ENCODE results near the gene SCG2.

SCG2 gene, protein sequence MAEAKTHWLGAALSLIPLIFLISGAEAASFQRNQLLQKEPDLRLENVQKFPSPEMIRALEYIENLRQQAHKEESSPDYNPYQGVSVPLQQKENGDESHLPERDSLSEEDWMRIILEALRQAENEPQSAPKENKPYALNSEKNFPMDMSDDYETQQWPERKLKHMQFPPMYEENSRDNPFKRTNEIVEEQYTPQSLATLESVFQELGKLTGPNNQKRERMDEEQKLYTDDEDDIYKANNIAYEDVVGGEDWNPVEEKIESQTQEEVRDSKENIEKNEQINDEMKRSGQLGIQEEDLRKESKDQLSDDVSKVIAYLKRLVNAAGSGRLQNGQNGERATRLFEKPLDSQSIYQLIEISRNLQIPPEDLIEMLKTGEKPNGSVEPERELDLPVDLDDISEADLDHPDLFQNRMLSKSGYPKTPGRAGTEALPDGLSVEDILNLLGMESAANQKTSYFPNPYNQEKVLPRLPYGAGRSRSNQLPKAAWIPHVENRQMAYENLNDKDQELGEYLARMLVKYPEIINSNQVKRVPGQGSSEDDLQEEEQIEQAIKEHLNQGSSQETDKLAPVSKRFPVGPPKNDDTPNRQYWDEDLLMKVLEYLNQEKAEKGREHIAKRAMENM

DNA sequence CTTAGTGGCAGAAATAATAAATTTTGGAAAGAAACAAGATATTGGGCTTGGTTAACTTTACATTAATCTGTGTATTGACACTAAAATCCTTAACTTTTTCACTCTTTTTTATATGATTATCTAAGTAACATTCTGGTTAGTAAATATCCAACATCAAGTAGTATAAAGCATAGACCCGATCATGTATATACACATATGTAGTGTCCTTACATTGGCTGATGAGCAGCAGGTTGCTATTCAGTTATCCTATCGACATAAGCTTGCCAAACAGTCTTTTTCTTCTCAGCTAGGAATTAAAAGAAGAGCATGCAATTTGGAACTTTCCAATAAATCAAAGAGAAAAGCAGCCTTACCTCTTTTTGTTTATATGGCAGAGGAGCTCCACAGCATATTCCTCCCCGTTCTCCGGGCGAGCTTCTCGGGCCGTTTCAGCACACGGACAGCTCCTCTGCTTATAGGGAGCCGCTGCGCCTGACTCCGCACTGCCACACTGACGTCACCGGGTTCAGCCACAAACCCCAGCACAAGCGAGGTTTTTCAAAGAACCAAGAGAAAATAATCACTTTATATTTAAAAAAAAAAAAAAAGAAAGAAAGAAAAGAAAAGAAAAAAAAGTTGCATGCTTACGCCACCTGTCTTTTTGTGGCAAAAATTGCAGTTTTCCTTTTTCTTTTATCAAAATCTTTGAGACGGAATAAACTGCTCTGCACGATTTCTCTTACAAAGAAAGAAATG, at the start of gene SCG2:
Gene SCG2 (minus strand): TSS at position 430 of the 735 bp plus-strand sequence. CDS start 3,079 bp downstream, outside the sequence.
- peak; percentile 59 to 92 (median 79) for DNase-seq

DNA sequence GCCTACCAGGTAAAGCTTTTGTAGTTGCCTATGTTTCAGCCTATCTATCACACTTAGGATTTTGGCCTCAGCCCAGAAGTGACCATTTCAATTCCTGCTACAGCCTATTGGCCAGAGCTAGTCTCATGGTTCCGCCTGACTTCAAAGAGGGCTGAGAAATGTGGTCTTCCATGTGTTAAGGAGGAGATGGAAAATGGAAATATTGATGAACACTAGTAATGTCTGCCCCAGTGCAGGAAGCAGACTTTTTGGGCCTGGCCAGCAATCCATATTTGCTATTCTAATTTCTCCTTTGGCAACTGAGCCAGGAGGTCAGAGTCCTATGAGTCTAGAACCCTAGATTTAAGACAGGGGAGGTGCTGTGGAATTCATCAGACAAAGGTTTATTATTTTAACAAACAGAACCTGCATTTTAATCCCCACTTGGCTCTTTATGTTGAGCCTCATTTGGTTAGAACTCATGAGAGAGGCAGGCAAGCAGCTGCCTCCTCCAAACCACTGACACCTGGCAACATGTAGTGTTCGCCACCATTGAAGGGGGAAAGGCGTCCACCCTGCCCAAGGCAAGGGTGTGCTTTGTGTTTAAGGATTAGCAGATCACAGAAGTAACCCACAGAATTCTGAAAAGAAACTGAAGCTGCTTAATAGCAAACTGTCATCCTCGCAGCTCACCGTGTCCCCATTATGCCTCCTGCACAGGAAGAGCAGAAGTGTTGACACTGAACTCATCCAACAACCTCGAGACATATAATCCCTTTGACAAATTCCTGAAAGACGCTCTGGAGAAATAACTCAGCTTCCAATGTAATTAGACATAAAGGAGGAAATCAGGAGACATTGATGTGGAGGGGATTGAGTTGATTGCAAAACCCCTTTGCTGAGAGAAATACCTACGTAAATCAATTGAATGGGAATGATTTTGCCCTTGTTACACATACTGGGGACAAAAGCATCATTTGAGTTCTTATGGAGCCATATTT, 47.7 kb upstream of the SCG2 start:
- DNase-seq = no peak

DNA sequence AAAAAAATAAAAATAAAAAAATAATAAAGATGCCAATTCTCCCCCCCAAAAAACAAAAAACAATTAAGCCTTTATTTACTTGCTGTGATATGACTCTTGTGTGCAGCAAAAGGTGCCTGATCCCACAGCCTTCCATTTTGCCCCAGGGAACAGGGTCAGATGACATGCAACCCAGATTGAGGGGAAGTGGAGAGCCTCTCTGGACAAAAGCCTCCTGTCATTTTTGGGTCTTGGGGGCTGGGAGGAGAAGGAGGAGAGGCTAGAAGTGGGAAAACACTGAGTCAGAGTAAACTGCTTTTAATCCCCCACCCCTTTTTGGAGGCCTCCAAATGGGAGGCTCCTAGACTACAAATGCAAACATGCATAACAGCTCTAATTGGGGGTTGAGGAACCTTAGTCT, 46.6 kb upstream of the SCG2 start:
- peak in 1 of 3 experiments; percentile 8 for DNase-seq

DNA sequence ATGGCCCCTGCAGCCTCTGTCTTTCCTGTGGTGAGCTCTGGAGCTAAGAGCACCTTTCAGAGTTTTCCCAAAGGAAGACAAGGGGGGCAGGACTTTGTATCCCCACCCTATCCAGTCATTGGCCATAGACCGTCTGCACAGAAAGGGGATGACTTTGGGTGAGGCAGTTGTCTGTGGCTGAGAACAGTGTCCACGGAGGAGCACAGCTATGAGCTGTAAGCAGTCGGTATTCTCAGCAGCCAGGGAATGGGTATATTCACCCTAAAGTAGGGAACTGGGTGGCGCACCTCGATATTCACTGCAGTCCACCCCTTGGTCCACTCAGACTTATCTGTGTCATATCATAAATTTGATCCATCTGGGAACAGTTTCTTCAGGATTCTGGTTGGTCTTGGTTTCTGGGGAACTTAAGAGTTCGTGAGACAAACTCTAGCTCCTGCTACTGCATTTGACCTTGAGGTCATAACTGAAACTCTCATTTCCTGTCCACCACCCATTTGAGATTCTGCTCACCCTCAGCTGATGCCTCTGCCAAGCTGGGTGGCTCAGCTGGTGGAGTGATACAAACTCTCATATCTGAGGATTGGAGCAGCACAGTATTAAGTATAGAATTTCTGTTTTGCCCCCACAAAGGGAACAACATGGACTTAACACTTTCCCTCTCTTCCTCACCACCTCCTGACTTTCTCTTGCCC, 45.2 kb upstream of the SCG2 start:
- DNase-seq = no peak

DNA sequence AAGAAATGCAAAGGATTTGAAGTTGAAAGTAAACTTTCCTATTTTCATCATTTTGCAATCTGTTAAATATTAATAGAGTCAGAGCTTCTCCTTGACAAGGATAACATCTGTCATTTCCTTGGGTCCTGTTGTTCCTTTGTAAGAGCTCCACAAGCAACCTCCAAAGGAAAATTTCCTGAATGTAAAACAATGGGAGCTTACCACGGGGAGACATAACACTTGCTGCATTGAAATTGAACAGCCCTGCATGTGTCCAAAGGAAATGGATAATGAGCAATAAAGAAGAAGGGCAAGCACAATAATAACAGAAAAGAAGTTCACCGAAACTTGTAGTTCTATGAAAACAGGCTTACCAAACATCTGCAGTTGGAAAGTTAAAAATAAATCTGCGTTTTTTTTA, 42.0 kb upstream of the SCG2 start:
- no peak for DNase-seq

DNA sequence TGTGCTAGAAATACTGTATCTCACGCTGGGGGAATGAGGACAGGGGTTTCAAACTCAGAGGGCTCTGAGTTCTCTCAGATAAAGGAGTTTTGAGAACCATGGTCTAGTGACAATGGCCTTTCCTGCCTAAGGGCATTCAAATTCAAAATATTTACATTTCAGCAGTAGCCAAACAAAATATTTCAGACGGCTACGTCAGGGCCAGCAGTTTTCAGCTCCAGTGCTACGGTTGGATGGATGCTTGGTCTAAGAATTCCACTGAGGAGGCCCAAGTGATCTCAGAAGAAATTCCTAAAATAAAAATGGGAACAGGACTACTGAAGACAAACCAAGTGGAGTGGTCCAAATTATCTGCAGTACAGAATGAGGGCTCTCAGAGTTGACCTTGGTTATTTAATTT, 41.1 kb upstream of the SCG2 start:
- DNase-seq = peak in 2 of 3 experiments; percentile 3 to 22

DNA sequence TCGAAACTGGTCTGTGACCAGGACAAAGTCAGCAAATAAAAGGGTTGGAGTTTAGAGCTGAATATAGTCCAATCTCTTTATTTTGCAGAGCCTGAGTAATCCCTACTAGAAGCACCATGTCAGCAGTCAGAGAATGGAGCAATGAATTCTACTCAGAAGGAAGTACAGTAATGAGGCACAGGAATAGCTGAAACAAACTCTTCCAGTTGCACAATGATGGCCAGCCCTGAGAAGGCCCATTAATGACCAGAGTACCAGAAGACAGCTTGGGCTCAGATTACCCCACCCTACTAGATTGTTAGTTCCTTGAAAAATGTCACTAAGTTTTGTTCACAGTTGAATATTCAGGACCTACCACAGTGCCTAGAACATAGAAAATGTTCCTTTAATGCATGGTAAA, 40.3 kb upstream of the SCG2 start:
- DNase-seq = no peak

DNA sequence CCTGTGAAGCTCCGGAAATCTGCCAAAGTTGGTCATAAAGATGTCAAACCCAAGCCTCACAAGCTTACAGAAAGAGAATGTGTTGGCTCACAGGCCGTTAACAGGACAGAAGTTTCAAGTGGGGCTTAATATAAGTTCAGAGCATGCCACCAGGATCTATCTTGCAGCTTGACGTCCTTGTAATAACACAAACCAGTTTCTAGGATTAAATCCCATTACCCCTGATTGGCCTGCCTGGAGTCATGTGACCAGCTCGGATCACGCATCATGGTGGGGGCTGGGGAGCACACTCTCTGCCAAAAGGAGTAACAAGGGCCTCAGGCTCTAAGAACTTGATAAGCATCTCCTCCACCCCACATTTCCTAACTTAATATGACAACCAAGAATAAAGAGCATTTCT, 38.9 kb upstream of the SCG2 start:
- DNase-seq = no peak

DNA sequence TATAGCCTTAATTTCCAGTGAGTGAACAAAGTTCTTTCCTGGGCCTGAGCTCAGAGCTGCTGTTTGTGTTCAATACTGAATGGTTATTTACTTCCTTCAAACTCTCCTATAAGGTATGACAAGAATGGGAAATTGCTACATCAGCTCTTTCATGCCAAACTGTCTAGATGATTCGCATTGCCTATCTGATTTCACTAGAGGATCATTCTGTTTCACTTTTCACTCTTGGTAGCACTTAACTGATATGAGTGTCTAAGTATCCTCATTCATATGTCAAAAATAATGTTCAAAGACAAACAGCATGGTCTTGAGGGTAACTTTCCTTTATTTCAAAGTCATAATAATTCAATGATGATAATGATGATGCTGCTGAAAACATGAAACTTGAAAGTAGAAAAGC, 32.9 kb upstream of the SCG2 start:
- no peak for DNase-seq

DNA sequence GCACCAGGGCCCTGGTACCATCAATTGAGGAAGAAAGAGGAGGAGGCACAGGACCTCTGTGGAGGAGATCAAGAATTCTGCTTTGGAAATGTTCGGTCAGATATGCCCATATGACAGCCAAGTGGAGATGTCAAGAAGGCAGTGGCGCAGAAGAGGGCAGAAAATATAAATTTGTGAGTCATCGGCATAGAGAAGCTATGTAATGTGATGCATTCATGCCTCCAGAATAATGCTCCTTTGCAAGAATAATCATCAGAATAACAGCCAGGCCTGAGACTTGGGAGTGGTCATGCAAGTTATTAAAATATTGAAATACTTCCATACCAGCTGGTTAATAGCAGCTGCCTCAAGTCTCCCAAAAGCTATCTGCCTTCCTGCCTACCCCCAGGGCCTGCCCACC, 32.1 kb upstream of the SCG2 start:
- no peak for DNase-seq

DNA sequence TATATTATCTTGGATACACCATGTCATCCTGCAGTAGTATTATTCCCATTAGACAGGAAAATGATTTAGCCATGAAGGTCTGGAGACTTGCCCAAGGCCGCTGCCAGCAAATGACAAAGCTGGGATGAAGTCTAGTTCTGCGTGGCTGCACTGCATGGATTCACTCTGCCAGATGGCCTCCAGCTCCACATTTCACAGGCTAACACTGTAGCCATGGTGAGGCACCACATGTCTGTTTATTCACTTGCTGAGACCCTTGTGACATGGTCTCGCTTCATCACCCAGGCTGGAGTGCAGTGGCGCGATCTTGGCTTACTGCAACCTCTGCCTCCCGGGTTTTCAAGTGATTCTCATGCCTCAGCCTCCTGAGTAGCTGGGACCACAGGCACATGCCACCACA, 31.5 kb upstream of the SCG2 start:
- no peak for DNase-seq

DNA sequence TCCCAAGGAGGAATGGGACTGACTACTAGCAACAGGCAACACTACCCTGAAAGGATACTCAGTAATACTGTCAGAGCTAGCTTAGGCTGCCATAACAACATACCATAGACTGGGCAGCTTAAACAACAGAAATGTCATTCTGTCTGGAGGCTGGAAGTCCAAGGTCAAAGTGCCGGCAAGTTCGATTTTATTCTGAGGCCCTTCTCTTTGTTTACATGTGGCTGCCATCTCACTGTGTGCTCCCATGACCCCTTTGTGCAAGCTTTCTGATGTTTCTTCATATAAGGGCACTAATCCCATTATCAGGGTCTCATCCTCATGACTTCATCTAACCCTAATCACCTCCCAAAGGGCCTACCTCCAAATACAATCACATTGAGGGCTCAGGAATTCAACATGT, 30.7 kb upstream of the SCG2 start:
- DNase-seq = no peak

DNA sequence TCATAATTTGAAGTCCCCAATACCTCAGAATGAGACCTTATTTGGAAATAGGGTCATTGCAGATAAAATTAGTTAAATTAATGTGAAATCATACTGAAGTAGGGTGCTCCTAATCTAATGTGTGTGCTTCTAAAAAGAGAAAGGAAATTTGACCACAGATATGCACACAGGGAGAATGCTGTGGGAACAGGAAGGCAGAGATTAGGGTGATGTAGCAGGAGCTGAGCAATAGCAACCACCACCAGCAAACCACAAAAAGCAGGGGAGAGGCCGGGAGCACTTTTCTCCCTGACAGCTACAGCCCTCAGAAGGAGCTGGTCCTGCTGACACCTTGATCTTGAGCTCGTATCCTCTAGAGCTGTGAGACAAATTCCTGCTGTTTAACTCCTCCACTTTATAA, 24.6 kb upstream of the SCG2 start:
- DNase-seq = no peak

DNA sequence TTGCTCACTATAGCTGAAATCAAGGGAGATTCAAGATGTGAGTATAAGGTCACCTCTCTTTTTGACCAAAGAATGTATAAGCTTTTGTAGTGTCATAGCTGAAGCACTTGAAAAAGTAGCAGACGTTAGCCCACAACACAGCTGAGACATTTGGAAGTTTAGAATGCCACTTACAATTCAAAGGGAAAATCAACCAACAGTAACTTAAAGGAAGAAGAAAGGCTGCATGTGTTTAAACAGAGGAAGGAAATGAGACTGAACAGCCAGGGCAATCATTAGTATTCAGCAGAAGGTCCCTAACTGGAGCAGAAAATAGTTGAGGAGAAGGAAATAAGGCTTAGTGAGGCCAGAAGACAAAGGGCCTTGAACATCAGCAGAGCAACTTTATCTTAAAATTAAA, 23.5 kb upstream of the SCG2 start:
- no peak for DNase-seq

DNA sequence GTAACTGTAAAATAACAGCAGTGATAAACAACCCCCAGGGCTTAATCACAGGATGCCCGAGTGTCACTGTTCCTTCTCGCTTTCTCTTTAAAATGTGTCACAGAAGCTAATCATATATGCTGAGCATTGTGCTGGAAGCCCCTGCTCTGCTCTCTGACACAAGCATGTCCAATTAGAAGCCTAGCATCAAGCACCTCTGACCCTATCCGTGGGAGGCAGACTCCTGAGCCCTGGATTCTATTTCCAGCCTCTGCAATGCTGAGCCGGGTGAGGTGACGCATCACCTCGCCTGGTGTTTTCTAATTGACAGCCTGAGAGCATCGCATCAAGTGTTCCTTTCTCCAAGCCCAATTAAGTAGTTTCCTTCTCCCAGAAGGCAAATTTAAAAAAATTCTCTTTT, 19.7 kb upstream of the SCG2 start:
- DNase-seq = peak in 2 of 3 experiments; percentile 63 to 80

DNA sequence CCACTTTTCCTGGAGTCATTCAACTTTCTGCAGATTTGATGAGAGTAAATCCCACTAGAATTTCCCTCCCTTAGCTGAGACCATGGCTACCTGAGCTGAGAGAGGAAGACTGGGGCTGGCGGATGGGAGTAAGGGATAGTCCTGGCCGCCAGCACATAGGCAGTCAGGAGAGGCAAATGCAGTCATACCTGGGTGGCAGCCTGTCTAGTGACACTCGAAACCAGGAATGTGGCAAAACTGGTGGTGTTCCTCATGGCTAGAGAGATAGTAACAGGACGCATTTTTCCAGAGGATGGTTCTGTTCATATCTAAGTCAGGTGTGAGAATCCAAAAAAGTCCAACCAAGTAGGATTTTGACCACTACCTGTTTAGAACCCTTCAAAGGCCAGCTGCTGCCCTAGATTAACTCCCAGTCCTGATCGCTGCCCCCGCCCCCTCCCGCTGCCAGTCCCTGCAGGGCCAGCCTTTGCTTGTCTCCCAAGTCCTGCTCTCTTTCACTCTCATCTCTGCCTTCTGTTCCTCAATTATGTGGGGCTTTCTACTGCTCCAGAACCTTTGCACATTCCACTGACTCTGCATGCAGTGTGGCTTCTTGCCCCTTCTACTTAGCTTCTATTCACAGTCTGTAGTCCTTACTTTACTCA, 17.4 kb upstream of the SCG2 start:
- no peak for DNase-seq

DNA sequence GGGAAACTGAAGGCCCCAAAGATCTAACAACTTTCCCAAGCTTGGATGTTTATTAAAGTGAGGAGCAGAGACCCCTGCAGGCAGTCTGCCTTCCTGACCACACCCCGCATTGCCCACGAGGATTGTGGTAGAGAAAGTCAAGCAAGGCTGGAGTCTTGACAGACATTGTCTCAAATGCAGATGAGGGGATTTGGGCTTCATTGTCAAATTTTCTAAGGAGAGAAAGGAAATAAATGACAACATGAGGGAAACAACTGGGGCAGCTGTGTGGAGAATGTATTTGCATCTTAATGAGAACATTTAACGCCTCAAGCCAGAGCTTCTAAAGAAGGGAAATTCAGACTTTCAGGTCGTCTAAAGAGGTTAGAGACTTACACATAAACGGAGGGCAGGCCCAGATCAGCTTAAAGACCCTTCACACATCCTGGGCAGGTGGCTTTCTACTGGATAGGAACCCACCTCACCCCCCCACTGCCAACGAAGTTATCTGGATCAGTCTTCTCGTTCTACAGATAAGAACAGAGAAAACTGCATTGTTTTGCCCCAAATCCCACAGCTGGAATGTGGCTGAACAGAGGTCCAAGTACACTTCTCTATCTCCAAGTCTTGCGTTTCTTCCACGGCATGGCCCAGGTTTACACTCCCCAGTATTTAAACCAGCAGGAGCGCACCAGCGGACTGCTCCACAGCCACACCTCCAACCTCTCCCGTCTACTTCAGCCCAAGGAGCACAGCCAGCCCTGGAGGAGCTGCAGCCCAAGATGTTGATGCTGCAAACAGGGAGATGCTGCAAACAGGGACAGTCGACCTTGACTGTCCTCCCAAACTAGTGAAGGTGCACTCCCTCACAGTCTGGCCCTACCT, 16.2 kb upstream of the SCG2 start:
- DNase-seq = no peak

DNA sequence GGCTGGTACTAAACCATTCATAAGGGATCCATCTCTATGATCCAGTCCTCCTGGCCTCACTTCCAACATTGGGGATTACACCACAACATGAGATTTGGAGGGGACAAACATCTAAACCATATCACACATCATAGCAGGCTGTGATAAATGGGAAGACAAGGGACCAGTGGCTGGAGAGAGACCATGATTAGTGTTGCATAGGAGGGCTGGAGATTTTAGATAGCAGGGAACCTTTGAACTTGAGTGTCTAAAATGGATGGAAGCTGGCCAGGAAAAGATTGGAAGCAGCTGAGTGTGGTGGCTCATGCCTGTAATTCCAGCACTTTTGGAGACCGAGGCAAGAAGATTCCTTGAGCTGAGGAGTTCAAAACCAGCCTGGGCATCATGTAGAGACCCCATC, 12.4 kb upstream of the SCG2 start:
- no peak for DNase-seq

DNA sequence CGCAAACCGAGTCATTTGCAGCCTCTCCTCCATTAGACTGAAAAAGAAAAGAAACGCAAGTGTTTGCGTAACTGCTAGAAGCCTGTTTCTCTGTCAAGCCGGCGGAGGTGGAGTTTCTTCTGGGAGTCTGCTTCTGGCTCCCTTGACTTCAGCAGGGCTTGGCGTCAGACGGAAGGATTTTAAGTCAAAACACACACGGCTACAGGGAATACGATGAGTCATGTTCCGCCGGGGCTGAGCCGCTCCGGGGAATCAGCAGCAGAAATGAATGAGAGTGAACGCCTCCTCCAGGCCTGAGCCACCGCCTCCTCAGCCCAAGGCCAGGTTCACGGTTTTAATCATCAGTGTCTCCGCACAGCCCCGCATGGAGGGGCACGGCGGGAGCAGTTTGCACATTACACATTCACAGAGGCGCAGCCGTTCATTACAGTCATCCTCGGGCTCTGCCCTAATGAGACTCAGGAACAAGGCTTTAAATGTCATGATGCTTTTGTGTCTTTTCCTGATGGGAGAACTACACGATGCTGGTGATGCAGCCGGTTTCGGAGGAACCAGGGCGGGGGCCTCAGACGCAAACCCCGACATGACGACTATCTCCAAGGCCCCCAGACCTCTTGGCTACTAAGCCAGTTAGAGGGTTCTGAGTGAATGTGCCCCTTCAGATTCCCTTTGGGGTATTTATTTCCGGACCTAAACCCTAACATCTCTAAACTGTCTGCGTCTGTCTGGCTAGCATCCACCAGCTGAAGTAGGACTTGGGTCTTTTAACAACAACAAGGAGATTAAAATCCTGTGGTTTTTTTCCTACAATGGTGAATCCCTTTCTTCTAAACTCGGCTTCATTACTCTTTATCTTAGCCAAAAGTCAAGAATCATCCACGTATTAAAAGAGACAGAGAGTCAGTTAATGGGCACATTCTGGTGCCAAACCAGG, 11.1 kb upstream of the SCG2 start:
- peak; percentile 24 to 93 (median 85) for DNase-seq

All from NCI-H1417 (cell line).